GM12878 (cell line): Measurements from ENCODE around the gene TXN2. TPM values are rescaled to one million over a fixed set of nuclear protein-coding genes. Genes with fewer than 3 reads are reported as not detected.

ENCODE experiments used
- ATAC-seq: fragments of 200-7000 bp; cut with Tn5 transposase; 3 replicates; pipeline ENCODE4 v1.9.1; 2020; ENCODE audit warnings: mild to moderate bottlenecking, moderate library complexity
- BruUV-seq: library from RNA; stranded (reverse); fragments of 400-500 nt; replicated peaks from 2 replicates; lab custom pipeline; 2021; lab: Mats Ljungman, UMichigan
- CTCF ChIA-PET: fragments of 300-600 bp; sonication (Branson Sonifier 250); formaldehyde crosslinking; extraction: SDS; loops from one replicate; lab custom pipeline; 2021; ENCODE audit warnings: inconsistent platforms; lab: Yijun Ruan, JAX
- POLR2A ChIA-PET: fragments of 350-600 bp; formaldehyde crosslinking; extraction: SDS; loops from one replicate; lab custom pipeline; 2021; ENCODE audit warnings: inconsistent platforms; lab: Charles Lee
- RAD21 ChIA-PET: fragments of 300-600 bp; sonication (Branson Sonifier 250); formaldehyde crosslinking; loops from one replicate; lab custom pipeline; 2023; ENCODE audit warnings: antibody characterized with exemption; ENCODE audit not compliant: unreplicated experiment; lab: Charles Lee
- SMC1A ChIA-PET: fragments of 300-600 bp; sonication (Branson Sonifier 250); formaldehyde crosslinking; loops from one replicate; lab custom pipeline; 2023; ENCODE audit not compliant: unreplicated experiment, uncharacterized antibody; lab: Charles Lee
- DNase-seq: peaks from one replicate; pipeline ENCODE4 v3.0.0-alpha.2; 2011; ENCODE audit warnings: low read depth, low spot score
- FAIRE-seq: peaks from 3 replicates; lab custom pipeline; 2011; peaks lifted over from hg19 to GRCh38; lab: Jason Lieb, UNC
- H2AFZ ChIP-seq: 2 replicates; pipeline ENCODE4 v1.6.0; 2011; ENCODE audit warnings: low read depth, low read length, control low read depth; ENCODE audit not compliant: control insufficient read depth
- H3K27ac ChIP-seq: 2 replicates; pipeline ENCODE4 v1.5.1; 2011; ENCODE audit warnings: control low read depth; ENCODE audit not compliant: control insufficient read depth, insufficient read depth
- H3K27me3 ChIP-seq, 2 experiments: replicated peaks in 1 of 2; 2 replicates each; pipeline versions ENCODE4 v1.6.0 to v1.6.1; 2011; ENCODE audit warnings: low read length in 1 of 2; ENCODE audit not compliant: control insufficient read depth in 2 of 2, insufficient read depth in 2 of 2
- H3K36me3 ChIP-seq, 2 experiments: 2 replicates each; pipeline ENCODE4 v1.5.1; 2011; ENCODE audit warnings: low read length in 1 of 2; ENCODE audit not compliant: control insufficient read depth in 2 of 2, insufficient read depth in 2 of 2
- H3K4me1 ChIP-seq: 2 replicates; pipeline ENCODE4 v1.6.1; 2011; ENCODE audit warnings: mild to moderate bottlenecking, low read length, moderate library complexity, mixed read lengths; ENCODE audit not compliant: control insufficient read depth, insufficient read depth
- H3K4me2 ChIP-seq: 2 replicates; pipeline ENCODE4 v1.6.0; 2011; ENCODE audit warnings: control low read depth; ENCODE audit not compliant: control insufficient read depth, insufficient read depth
- H3K4me3 ChIP-seq: fragments of 200-600 bp; sonication (generic); 2 replicates; pipeline ENCODE4 v1.5.1; 2016
- H3K79me2 ChIP-seq: 2 replicates; pipeline ENCODE4 v1.6.0; 2011; ENCODE audit warnings: low read length; ENCODE audit not compliant: control insufficient read depth, insufficient read depth
- H3K9ac ChIP-seq: 2 replicates; pipeline ENCODE4 v1.8.0; 2011; ENCODE audit warnings: low read length, control low read depth, mixed read lengths; ENCODE audit not compliant: control insufficient read depth, insufficient read depth
- H3K9me3 ChIP-seq: replicated peaks from 3 replicates; pipeline ENCODE4 v1.5.1; 2011; ENCODE audit warnings: mild to moderate bottlenecking, low read length; ENCODE audit not compliant: control insufficient read depth, insufficient read depth
- H4K20me1 ChIP-seq: 2 replicates; pipeline ENCODE4 v1.6.0; 2011; ENCODE audit not compliant: control insufficient read depth, insufficient read depth
- ASH2L ChIP-seq: fragments of 300-600, 200-600 bp; sonication (generic); IDR thresholded peaks from 2 replicates; pipeline ENCODE4 v1.6.1; 2017; ENCODE audit warnings: low read depth, mild to moderate bottlenecking, borderline replicate concordance
- BCLAF1 ChIP-seq: fragments of 450-650 bp; IDR thresholded peaks from 2 replicates; pipeline ENCODE4 v1.6.1; 2017; ENCODE audit warnings: antibody characterized with exemption, mild to moderate bottlenecking, moderate library complexity
- CBFB ChIP-seq: IDR thresholded peaks from 2 replicates; pipeline ENCODE4 v1.6.1; 2016; ENCODE audit warnings: antibody characterized with exemption, low read depth
- GABPA ChIP-seq: IDR thresholded peaks from 2 replicates; pipeline ENCODE4 v1.6.1; 2014; ENCODE audit warnings: antibody characterized with exemption, low read depth, mild to moderate bottlenecking, inconsistent platforms
- HDAC2 ChIP-seq: fragments of 200-600 bp; sonication (generic); IDR thresholded peaks from 2 replicates; pipeline ENCODE4 v1.6.1; 2017
- HDAC6 ChIP-seq: fragments of 200-600 bp; sonication (generic); IDR thresholded peaks from one replicate; pipeline ENCODE4 v1.8.0; 2017; ENCODE audit warnings: antibody characterized with exemption; ENCODE audit not compliant: unreplicated experiment
- JUND ChIP-seq: IDR thresholded peaks from 2 replicates; pipeline ENCODE4 v1.6.1; 2012; ENCODE audit warnings: low read depth, mild to moderate bottlenecking, low read length, improper control_type of control experiment, moderate library complexity
- MYC ChIP-seq: IDR thresholded peaks from 2 replicates; pipeline ENCODE4 v1.6.1; 2011; ENCODE audit warnings: mild to moderate bottlenecking, low read length, moderate library complexity, inconsistent platforms; ENCODE audit not compliant: insufficient read depth, insufficient replicate concordance, insufficient read length, severe bottlenecking
- REST ChIP-seq: IDR thresholded peaks from 2 replicates; pipeline ENCODE4 v1.6.1; 2012; ENCODE audit warnings: mild to moderate bottlenecking, low read depth, low read length
- SKIL ChIP-seq: fragments of 450-650 bp; IDR thresholded peaks from 2 replicates; pipeline ENCODE4 v1.6.1; 2017; ENCODE audit warnings: mild to moderate bottlenecking, low read depth, inconsistent platforms; ENCODE audit not compliant: poor library complexity, severe bottlenecking
- STAT3 ChIP-seq: IDR thresholded peaks from 2 replicates; pipeline ENCODE4 v1.6.1; 2011; ENCODE audit warnings: low read depth, low read length, improper control_type of control experiment
- TCF12 ChIP-seq: IDR thresholded peaks from 2 replicates; pipeline ENCODE4 v1.6.1; 2011; ENCODE audit warnings: low read depth, mild to moderate bottlenecking, low read length
- USF2 ChIP-seq: IDR thresholded peaks from 2 replicates; pipeline ENCODE4 v1.6.1; 2011; ENCODE audit warnings: low read depth, low read length, improper control_type of control experiment, borderline replicate concordance
- YBX1 ChIP-seq: fragments of 450-650 bp; IDR thresholded peaks from 2 replicates; pipeline ENCODE4 v1.6.1; 2016; ENCODE audit warnings: antibody characterized with exemption
- ZNF274 ChIP-seq: IDR thresholded peaks from one replicate; pipeline ENCODE4 v1.8.0; 2011; ENCODE audit not compliant: insufficient read length, insufficient read depth
- ZNF384 ChIP-seq: IDR thresholded peaks from 2 replicates; pipeline ENCODE4 v1.6.1; 2012; ENCODE audit warnings: low read depth, mild to moderate bottlenecking, low read length, improper control_type of control experiment, borderline replicate concordance
- WGBS: methylation state at CpG from one replicate; pipeline ENCODE4 v1.1.6; 2016; ENCODE audit warnings: low lambda C conversion rate; ENCODE audit not compliant: insufficient replicate concordance, insufficient coverage; ENCODE audit errors: missing lambda C conversion rate; 5-methylcytosine and 5-hydroxymethylcytosine counted together
- in situ Hi-C: fragments of 300-500 bp; cut with MboI; formaldehyde crosslinking; loops from 9 replicates; pipeline ENCODE4 v1.14.3; 2018; ENCODE audit warnings: mixed read lengths
- intact Hi-C: fragments of 100-400 bp; cut with micrococcal nuclease; formaldehyde crosslinking; loops from one replicate; pipeline ENCODE4 v1.14.2; 2022; ENCODE audit not compliant: unreplicated experiment
- polyA plus RNA-seq, 11 experiments: library from polyadenylated mRNA; depleted of rRNA in 4 of 11; unstranded in 6 of 11; stranded (reverse) in 5 of 11; fragments of >200 nt; fragmentation: Nextera tagmentation in 4 of 11; fragmentation: Illumina TruSeq in 1 of 11; extraction: Ambion mirVana in 4 of 11; extraction: Trizol in 1 of 11; gene quantifications; 1 replicate in 1 of 11; 2 replicates in 10 of 11; pipeline versions ENCODE4 v1.2.1 to v1.2.3, GENCODE V29; 2011 to 2016; ENCODE audit warnings: inconsistent platforms in 2 of 11, missing spikeins in 2 of 11, low read depth in 1 of 11
- total RNA-seq, 4 experiments: library from RNA; depleted of rRNA in 3 of 4; stranded (reverse); fragments of >200 nt in 3 of 4; fragmentation: Illumina TruSeq in 1 of 4; extraction: Trizol in 1 of 4; gene quantifications; 2 replicates each; pipeline versions ENCODE4 v1.2.1 to v1.2.3, GENCODE V29; 2013 to 2021

Gene TXN2
- total and polyA plus RNA-seq, 10 of the 15 experiments (the other 5 are each of a cell fraction or from before 2014, with no cell fraction given) = 70.2 to 350 (median 183) TPM

GRCh38 chr22:36472689-36473088, 8.8 kb downstream of the TXN2 start:
- Histone ChIP-seq H3K9me3 (no peaks in the 10 kb centered on the region), H3K36me3 (peaks cover 20 to 42% of the 10 kb centered on the region in 2 experiments), H3K9ac (no peak overlapping the region), H3K79me2 (no peaks in the 10 kb centered on the region; the same call in 1 of the 2 replicates), H3K27me3 (no peaks in the 10 kb centered on the region), H3K27ac (no peak overlapping the region), H4K20me1 (no peaks in the 10 kb centered on the region), H2AFZ (no peak overlapping the region), H3K4me3 (no peak overlapping the region), H3K4me1 (peaks cover 4% of the 10 kb centered on the region), H3K4me2 (no peak overlapping the region)
- CTCF ChIA-PET = interaction anchor here (0.7 to 8.5 kb wide), 2 partner anchors 170 to 186 kb away, joined by 3 to 125 read pairs; no protein-coding TSS in a partner anchor
- intact Hi-C loops = loop anchor here (5.0 kb wide), 1 partner anchor 85 kb away; the partner anchor contains the start of gene MYH9
- RAD21 ChIA-PET = no interaction called here
- no TSS peak for BruUV-seq
- SMC1A ChIA-PET = interaction anchor here (1.0 kb wide), 1 partner anchor 172 kb away, joined by 3 read pairs; no protein-coding TSS in a partner anchor
- FAIRE-seq (no peak), DNase-seq (no peak), ATAC-seq (no peak)
- POLR2A ChIA-PET = no interaction called here
- WGBS = 87% methylated on average over 13 of the region's 13 CpGs
- in situ Hi-C loops = no loop called here
- no peak for TF ChIP-seq HDAC6
- TF ChIP-seq MYC = no peak
- no peak for TF ChIP-seq STAT3
- no peak for TF ChIP-seq HDAC2
- no peak for TF ChIP-seq TCF12
- TF ChIP-seq REST = no peak
- TF ChIP-seq ZNF274 = no peak
- no peak for TF ChIP-seq CBFB
- no peak for TF ChIP-seq ASH2L
- TF ChIP-seq JUND = no peak
- no peak for TF ChIP-seq ZNF384
- TF ChIP-seq SKIL = no peak
- TF ChIP-seq GABPA = no peak
- TF ChIP-seq YBX1 = no peak
- no peak for TF ChIP-seq BCLAF1
- TF ChIP-seq USF2 = no peak
